Activated CD4-positive, alpha-beta T cell treated with anti-CD3 and anti-CD28 coated beads, Interleukin-2, amount 50 U/mL, for 4 hours (primary cell): ENCODE measurements around the gene RPS27L.

Source experiments
- DNase-seq, 2 experiments: peaks; one replicate each; pipeline ENCODE4 v3.0.0-alpha.2; 2020

The RPS27L gene

DNA sequence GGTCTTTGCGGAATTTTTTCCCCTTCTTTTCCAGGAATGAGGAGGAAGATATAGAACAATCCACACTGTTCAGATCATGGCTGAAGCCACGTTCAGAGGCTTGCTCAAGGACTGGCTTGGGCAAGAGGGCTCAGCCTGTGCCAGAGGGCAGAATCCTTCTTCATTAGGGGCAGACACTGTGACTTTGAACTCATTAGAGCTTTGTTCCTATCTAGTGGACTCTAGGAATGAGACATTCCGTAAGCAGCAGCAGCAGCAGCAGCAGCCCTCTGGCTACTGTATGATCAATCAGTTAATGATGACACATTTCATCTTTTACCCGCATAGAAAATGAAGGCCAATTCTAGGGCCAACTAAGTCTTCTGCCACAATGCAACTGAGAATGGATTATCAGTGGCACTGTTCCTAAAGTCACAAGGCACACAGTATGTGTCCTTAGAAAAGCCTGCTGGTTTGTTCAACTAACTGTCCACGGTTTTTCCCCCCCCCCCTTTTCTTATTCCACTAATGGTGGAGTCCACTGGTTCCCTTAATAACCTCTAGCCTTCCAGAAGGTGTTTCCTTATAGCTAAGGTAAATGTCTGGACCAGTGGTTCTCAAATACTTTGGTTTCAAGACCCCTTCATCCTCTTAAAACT lies 30.4 kb upstream of the RPS27L start:
- DNase-seq = no peak

DNA sequence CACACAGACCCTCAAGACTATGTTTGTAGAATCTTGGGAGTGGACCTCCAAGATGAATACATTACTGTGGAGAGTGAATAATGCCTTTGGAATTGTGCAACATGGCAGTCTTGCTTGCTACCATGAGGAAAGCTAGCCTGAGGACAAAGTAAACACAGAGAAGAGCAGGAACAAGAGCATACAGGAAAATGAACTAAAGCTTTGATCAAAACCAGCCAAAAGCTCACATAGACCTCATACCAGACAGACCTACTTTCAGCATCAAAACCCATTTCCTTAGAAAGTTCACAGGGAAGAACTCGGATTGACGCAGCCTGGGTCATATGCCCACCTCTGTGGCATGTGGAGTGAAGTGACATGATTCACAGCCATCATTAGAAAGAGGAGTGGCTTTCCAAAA lies 28.8 kb upstream of the RPS27L start:
- no peak for DNase-seq

DNA sequence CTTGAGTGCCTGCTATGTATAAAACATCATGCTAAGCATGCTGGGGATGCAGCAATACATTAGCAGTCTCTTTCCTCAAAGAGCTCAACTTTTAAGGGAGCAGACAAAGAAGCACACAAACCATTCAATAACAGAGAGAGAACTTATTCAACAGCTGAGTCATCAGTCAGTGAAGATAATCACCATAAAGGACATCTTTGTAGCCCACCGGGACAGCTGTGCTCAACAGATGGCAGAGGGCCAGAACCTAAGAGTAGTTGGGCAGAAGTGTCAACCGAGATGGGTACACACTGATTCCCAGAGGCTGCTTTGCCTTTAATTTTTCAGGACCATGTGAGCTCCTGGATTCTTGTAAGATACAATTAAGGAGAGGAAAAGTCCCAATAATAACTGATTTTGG lies 27.9 kb upstream of the RPS27L start:
- no peak for DNase-seq

DNA sequence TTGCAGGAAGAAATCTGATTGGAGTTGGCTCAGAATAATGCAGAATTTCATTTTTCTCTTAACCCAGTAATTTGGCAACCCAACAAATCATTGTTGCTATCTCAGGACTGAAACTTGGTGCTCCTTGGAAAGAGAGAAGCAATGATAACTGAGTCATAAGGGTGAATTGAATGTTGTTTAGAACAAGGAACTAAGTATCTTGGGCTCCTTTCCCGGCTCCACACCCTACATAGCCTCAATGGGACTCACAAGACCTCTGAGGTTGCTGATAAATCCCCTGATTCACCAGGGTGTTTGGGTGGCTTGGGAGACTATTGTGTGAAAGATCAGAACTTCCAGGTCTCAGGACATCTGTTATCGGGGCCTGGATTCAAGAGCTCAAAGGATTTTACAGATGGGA lies 24.4 kb upstream of the RPS27L start:
- DNase-seq = no peak

DNA sequence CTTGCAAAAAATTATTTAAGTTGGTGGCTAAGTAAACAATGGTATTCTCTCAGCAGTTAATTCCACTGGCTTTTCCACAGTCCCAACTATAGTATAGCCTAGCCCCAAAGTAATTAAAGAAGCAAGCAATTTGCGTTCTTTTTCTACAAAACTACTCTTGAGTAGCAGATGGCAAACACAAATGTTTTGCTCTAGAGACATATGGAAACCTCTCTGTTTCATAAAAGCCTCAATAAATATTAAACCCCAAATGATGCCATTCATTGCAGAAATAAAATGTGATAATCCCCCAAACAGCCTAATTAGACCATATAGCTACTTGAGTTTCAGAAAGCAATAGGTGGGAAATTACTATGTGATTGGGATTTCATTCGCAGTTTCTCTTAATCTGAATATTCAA lies 23.5 kb upstream of the RPS27L start:
- DNase-seq = no peak

DNA sequence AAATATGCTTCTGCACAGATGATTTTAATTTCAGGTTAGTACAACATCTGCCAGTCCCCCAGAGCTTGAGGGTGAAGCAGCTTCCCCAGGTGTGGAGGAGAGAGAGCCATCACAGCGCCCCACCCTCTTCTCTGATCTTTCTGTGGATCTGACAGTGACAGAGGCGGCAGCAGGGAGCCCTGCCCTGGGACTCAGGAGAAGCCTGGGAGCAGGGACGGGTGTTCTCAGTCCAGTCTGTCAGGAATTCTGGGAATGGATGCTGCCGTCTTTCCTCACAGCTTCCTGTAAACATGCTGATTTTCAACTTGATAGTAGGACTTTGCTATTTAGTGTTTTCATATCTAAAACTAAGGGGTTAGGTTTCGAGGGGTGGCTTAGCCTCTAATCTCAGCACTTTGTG lies 20.8 kb upstream of the RPS27L start:
- no peak for DNase-seq

DNA sequence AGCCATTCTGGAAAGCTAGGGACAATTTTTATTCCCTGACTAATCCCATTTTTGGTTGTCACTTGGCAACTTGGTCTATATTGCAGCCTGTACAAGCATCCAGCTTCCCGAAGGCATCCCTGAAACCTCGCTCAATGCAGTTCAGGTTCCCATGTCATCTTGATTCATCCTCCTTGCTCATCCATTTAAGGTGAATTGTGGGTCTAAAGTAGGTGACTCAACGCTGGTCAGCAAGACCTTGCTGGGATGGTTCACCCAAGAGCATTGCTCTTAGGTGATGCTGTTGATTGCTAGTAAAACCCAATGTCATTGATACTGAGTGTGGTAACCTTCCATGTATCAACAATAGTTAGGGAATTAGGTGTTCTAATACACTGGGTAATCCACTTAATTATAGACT lies 19.0 kb upstream of the RPS27L start:
- no peak for DNase-seq

DNA sequence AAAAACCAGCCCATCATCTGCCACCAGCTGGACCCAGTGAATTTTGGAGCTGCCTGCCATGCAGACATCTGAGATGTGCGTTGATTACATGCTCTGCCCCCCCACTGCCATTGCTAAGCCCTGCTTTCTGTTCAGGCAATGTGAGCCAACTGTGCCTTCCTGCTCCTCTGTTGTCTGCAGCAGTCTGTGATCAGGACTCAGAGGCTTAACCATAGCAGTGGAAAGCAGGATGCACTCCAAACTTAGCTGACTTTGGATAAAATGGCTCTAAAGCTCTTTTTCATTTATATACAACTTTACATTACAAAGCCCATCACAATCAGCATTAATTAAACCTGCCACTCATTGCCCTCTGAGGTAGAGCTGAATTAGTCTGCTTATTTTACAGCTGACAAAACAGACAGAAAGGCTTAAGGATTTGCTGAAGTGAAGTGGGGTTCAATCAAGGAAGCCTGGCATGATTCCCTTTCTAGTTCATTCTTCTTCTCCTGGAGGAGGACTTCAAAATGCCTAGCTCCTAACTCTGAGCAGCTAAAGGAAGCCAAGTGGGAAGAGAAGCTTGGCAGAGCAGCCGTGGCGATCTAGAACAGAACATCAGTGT lies 15.7 kb upstream of the RPS27L start:
- DNase-seq = no peak

DNA sequence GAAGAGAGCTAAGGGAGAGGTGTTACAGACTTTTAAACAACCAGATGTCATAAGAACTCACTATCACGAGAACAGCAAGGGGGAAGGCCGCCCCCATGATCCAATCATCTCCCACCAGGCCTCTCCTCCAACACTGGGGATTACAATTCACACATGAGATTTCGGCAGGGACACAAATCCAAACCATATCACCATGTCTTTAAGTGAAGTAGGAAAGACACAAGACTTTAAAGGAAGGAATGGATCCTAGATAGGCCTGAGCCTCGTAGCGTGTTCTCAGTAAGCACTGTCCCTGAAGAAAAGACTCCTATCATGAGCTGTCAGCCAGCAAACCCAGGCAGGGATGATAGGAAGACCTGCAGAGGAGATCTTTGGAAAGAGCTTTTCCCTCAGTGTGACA lies 15.1 kb upstream of the RPS27L start:
- DNase-seq = no peak

DNA sequence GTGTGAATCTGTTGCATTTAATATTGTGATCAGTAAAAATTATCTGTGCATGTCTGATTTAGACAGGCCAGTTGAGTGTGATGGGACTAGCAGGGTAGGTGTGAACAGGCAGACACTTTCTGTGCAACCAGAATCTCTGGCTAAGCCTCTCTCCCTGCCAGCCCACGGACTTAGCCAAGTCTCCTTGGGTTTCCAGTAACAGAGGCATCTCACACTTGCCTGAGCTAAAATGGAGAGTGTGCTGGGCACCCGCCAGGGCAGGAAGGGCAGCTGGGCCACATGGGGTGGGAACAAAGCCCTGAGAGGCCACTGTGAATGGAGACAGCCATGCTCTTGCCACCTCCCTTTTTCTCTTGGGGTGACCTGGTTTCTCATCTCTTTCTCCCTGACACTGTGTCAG lies 12.5 kb upstream of the RPS27L start:
- no peak for DNase-seq

DNA sequence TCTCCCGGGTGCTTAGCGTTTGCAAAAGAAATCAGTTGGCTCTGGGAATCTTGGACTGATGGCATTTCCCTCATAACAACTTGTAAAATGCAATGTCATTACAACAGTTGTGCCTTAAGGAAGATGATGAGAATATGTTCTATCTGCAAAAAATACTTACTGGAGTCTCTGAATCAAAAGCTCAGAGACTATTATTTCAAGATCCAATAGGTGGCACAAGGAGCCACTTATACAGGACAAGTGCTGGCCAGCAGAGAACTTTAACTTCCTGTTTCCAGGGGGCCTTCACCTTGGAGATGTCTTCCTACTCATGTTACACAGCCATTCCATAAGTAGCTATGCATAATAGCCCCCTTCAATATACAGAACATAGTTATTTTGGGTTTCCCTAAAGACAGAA lies 8.9 kb upstream of the RPS27L start:
- no peak for DNase-seq

DNA sequence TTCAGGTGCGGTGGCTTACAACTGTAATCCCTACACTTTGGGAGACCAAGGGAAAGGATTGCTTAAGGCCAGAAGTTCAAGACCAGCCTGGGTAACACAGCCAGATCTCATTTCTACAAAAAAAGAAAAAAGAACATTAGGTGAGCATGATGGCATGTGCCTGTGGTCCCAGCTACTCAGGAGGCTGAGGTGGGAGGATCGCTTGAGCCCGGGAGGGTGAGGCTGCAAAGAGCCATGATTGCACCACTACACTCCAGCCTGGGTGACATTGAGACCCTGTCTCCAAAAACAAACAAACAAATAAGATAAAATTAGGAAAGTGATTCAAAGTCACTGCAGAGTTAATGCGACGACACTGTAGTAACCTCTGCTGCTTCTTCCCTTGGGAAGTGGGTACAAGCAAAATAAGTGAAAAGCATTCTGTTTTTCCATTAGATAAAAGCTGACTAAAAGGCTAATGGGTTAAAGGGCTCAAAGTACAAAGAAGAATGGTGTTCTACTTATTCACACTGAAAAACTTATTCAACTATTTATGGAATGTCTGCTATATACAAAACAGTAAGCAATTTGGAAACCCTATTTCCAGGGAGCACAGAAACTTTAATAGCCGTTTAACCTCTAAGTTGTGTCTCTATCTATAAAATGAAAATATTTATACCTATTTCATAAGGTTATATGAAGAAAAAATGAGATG lies 8.0 kb upstream of the RPS27L start:
- no peak for DNase-seq

DNA sequence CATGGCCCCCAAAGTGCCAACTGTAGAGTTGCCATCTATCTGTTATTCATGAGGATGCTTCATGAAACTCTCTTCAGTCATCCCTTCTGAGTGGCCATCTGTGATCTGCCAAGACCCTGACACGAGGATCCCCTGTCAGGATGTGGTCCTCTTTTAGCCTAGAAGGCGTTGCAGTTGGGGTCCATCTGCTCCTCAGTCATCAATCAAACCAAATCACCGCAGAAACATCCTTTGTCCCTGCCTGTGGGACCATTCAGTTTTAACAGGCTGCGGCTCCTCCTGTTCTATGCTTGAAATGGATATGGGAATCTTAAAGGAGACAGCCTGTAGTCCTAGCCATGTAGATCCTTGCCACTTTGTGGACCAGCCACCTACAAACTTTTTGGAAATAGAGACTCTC lies 5.9 kb upstream of the RPS27L start:
- no peak for DNase-seq

DNA sequence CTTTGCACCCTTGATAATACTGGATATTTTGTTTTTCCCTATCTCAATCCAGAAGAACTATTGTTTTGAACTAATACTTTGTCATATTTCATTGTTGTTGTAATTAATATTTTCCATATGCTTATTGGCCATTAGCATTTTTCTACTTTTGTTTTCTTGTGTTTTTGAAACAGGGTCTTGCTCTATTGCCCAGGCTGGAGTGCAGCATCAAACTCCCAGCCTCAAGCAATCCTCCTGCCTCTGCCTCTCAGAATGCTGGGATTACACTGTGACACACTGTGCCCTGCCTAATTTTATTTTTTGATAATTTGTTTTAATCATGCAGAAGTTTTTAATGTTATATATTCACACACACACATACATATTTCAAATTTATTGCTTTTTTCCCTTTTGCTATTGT lies 3.4 kb upstream of the RPS27L start:
- DNase-seq = no peak

DNA sequence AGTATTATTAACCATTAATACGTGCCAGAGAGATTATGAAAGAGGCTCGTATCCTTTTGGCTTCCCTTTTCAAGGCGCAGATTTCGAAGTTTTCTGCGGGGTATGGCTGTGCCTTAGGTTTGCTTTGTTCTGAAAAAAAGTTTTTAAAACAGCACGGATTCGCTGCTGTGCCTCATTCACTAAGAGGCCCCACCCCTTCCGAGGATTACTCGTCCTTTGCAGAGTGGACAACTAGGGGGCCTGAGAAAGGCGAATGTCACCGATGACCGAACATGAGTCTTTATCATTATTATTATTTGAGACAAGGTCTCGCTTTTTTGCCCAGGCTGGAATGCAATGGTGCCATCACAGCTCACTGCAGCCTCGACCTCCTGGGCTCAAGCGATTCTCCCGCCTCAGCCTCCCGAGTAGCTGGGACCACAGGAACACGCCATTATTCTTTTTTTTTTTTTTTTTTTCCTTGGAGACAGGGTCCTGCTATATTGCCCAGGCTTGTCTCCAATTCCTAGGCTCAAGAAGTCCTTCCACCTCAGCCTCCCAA lies 684 bp upstream of the RPS27L start:
- no peak for DNase-seq

DNA sequence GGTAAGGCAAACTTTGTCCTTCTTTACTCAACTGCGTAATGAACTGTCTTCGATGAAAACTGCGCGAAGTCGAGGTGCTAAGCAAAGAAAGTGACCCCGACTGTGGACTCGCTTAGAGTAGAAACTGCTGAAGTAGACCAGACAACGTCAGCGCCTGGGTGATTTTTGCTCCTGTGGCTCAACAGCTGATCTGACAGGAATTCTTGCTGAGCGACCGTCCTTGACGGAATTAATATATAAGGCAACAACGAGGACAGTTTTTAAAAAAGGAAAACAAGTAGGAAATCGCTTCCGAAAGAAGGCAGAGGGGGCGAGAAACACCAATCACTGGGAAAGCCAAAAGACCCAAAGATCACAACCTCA lies 541 bp downstream of the RPS27L start:
- DNase-seq = no peak

DNA sequence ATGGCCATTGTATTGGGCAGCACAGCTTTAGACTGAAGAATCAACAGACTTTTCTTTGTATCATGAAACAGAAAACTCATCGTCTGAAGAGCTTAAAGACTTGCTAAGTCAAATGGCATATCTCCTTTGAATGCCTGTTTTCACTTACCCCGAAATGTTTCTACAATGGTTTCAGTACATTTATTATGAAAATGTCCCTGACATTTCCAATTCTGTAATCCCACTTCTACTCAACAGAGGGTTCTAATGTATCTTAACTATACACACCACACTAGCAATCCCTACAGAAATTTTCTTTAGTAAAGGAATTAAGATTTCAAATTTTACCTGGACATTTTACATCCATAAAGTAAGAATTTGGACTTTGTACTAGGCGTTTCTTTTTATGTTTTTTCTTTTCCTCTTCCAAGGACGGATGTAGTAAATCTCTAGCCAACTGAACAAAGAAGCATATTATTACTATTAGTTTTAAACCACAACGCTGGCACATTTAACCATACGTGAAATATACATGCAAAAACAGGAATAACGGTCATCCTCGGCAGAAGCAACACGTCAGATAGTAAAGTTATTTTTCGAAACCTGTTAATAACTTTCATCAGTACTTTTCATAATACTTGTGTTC lies 1.1 kb downstream of the RPS27L start:
- no peak for DNase-seq

DNA sequence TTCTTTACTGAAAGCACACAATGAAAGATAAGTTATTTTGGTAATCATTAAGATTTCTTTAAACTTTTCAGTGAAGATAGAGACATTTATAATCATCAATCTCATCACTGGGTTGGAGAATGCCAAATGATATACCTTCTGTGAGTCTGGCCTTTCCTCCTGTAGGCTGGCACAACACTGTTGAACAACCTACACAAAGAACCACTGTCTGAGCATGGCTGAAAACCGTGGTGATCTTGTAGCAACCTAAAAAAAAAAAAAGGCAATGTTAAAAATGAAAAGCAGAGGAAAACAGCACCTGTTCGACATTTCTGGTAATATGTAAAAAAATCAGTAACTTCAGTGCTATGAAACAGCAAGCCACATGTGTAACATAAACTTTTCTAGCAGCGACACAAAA lies 1.8 kb downstream of the RPS27L start:
- no peak for DNase-seq

DNA sequence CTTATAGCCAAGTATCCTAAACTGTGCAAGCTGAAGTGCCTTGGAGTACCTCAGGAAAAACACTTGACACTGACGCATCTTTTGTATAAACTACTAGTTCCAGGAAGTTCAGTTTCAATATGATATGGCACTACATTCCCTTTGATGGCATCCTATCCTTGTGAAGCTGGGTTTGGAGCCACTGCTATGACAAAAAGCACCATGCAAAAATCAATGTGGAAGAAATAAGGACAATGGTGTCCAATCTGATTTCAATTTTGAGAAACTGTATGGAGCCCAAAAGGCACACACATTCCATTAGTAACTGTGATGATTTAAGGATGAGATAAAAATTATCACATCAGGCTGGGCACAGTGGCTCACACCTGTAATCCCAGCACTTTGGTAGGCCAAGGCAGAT lies 5.6 kb downstream of the RPS27L start:
- no peak for DNase-seq

DNA sequence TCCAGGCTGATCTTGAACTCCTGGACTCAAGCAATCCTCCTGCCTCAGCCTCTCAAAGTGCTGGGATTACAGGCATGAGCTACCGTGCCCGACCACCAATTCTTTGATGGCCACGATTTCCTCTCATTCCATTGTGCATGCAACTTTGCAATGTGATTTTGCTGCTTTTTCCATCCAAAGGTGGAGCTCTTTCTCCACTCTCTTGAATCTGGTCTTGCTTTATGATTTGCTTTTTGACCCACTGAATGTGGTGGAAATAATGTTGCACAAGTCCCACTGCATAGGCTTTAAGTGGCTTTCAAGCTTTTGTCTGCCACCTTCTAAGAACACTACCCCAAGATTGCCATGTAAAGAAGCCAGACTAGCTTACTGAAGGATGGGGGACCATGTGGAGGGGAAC lies 10.6 kb downstream of the RPS27L start:
- DNase-seq = no peak

DNA sequence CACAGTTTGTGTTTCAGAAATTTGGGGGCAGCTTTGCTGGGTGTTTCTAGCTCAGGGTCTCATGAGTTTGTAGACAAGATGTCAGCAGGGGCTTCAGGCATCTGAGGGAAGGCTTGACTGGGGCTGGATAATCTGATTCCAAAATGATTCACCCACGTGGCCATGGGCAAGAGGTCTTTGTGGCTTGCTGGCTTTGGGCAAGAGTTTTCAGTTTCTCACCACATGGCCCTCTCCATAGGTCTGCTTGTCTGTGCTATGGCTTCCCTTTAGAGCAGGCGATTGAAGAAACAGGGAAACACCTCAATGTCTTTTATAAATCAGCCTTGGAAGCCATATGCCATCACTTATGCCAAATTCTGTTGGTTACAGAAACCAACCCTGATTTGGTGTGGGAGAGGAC lies 11.9 kb downstream of the RPS27L start:
- no peak for DNase-seq

DNA sequence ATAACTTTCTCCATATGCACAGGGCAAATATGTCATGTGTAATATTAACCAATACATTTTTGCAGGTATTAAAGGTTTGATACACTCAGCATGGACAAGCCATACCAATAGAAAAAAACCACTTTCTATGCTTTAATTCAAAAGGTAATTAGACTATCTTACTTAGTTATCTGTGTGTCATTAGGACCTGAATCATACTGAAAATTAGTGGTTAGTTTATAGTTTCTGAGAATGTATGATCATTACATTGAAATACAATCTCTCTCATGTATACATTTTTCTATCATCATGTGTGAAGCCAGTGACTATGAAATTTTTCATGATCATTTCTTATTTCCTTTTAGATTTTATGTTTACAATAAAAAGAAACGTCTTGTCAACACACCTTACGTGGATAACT lies 16.3 kb downstream of the RPS27L start:
- no peak for DNase-seq

DNA sequence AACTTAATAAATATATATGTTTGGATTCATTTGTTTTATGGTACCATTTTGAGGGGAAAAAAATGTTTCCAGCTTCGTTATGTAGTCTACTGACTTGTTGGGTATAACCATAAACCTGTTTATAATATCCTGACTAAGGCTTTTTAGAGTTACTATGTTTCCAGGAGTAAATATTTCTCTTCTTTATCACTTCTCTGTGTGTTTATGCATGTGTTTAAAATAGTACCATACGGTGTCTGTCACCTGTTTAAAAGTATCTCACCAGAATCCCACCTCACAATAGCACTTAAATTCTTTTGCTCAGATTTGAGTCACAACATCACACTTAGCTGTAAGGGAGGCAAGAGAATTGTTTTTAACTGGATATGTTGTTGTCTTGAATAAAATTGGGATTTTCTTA lies 20.5 kb downstream of the RPS27L start:
- no peak for DNase-seq

DNA sequence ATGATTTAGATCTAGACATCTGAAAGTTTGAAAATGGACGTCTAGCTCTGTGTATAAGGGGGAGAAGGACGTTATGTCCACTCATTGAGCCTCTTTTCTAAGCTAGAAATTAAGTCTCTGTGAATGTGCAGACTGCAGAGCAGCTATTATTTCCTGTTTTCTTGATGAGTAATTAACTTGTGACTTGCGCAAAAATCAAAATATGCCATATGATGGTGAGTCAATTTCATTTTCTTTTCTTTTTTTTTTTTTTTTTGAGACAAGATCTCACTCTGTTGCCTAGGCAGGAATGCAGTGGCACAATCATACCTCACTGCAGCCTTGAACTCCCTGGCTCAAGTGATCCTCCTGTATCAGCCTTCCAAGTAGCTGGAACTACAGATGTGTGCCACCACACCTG lies 21.5 kb downstream of the RPS27L start:
- no peak for DNase-seq
